GM19397 (cell line): ENCODE data around the gene NPR1.
"Not testable (repeated sequence)": the region's sequence is repeated elsewhere in the genome, so short reads cannot be mapped to it uniquely, and the experiment has no call there.

Experiments
- ATAC-seq: cut with Tn5 transposase; IDR thresholded peaks from one replicate; pipeline ENCODE4 v1.9.1; 2021; ENCODE audit warnings: mild to moderate bottlenecking, moderate library complexity; ENCODE audit not compliant: unreplicated experiment

The NPR1 gene

DNA sequence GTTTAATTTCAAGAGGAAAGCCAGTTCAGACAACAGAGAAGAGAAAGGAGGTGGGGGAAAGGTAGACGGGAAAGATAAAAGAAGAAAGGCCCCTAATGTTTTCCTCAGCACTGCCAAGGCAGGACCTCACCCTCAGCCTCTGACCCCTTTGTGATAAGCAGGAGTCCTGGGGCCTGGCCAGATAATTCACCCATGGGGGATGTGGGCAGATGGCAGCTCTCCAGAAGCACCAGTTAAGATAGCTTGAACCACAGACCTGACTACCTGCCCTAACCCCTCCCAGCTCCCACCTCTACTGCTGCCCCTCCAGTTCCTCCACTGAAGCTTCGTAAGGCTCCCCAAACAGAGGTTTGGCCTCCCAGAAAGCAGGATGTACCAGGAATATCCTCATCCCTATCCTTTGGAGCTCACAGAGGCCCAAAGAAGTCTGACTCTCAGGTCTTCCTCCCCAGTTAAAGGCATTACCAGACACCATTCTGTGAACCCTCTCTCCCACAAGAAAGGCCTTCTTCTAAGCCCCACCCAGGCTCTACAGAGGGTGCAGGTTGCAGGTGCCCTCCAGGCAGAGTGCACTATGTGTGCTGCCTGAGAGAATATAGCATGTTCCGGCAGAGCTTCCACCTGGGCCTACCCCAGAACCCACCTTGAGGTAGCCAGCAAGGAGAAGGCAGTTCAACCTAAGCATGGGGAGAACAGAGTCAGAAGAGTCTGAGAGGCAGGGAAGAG is 29.2 kb upstream of the NPR1 start:
- ATAC-seq = no peak

DNA sequence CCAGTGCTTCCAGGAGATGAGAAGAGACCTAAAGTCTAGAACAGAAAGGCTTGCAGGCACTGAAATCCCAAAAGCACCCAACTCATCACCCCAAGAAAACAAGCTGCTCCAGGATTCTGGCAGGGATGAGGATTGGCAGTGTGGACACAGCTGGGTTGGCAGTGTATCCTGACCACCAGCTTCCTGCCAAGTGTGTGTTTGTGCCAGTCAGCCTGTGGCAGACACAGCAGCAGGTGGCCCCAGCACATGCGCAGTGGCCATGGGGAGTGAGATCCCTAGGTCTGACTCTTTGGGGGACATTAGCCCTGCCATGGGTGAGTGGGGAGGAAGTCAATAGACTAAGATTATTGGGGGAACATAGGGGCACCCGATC is 28.6 kb upstream of the NPR1 start:
- no peak for ATAC-seq

DNA sequence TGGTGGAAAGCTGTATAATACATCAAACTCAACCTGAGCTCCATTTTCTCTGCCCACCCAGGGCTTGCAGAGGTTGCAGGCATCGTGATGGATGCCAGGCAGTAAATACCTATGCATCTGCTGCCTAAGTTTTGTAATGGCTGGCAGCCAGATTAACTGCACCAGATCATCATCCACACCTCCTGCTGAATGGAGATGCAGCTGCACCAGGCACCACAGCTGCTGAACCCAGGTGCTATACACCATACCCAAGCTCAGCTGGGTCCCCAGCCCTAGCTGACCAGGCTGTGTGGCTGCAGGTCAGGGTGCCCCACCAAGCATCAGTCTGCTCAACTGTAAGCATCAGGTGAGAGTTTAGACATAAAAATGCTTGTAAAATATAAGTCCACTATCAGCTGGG is 26.7 kb upstream of the NPR1 start:
- no peak for ATAC-seq

DNA sequence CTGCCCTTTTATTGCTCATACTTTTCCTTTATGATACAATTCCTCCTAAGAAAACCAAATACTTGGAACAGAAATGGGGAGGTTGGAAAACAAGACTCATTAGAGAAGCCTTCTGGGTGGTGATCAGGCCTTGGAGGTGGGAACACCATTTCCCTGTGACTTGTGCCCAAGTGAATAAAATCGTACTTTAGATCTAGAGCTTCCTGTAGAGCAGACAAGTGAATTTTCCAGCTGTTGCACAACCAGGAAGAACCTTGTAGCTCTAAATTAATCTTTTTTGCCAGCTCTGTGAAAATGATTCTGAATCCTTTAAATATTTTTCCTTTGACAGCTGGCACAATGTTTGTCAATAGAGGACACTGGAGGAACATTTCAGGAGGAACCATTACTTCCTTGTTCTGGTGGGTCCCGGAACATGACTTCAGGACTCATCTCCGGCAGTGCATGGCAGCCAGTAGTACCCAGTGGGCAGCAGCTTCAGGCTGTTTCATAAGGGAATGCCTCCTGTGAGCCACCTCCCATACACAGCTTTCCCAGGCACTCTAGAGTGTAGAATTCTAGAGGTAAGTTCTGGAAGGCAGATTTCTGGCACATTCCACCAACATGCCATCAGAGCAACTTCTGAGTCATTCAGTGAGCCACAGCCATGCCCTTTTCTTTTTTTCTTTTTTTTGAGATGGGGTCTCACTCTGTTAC is 25.5 kb upstream of the NPR1 start:
- no peak for ATAC-seq

DNA sequence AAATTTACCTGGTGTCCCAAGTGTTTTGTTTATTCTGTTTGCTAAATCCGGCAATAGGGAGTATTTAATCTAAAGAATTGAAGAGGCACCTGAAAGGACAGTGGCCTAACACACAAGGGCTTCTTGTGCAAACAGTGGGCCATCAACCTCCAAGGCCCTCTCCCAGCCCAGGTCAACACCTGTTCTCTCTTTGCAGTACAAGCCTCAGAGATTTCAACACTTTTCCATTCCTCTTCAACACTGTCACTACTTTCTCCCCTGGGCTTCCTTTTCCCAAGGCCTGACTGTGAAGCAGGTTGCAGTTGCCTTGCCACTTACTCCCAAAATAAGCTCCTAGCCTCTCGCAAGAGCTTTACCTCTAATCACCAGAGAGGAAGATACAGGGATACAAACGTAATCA is 23.2 kb upstream of the NPR1 start:
- ATAC-seq = no peak

DNA sequence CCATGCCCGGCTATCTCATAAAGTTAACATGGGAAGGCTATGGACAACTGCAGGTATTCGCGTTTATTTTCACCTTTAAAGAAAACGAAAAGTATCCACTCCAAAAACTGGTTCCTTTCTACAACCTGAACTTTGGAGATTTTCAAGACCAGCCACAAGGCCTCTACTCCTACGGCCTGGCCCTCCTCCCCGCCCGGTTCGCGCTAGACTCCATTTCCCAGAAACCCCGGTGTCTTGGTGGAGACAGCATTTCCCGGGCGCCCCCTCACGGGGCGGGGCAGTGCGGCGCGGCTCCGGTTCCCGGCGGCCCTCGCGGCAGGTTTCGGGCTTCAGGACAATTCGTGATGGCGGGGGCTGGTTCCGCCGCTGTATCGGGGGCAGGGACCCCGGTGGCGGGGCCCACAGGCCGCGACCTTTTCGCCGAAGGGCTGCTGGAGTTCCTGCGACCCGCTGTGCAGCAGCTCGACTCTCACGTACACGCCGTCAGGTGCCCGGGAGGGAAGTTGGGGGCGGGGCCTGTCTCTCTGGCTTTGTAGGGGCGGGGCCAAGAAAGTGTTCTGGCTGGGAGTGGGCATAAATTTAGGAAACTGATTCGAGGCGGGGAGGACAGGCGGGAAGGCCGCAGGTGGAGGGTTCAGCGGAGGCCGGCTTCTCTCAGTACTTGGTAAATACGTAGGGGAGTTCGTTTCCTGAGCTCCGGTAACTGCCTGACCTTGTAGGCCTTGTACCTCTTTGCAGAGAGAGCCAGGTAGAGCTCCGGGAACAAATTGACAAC is 19.9 kb upstream of the NPR1 start, which contains the start of gene SNAPIN:
TSS of gene SNAPIN (plus strand) at position 304 of the 775 bp plus-strand sequence. CDS start at position 345, 41 bp downstream.
- ATAC-seq = peak; percentile 91

DNA sequence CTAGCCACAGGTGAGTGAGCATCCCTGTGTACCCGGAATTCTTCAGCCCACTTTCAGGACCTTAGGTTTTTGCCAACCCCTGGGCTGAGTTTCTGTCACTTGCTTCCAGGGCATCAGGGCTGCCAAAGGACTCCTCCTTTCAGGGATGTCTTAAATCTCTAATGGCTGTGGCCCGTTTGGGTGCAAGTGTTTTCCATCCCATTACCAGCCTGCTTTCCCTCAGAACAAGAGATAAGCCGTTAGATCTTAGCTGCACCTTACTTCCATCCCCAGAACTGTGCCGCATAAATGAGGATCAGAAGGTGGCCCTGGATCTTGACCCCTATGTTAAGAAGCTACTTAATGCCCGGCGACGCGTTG is 19.3 kb upstream of the NPR1 start:
- no peak for ATAC-seq

DNA sequence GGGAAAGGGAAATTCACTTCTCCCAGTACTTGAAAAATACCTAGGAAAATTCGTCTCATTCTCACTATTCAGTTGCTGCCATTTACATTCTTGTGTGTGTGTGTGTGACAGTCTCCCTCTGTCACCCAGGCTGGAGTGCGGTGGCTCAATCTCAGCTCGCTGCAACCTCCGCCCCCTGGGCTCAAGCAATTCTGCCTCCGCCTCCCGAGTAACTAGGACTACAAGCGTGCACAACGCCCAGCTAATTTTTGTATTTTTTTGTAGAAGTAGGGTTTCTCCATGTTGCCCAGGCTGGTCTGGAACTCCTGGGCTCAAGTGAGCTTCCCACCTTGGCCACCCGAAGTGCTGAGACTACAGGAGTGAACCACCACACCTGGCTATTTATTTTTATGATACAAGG is 18.8 kb upstream of the NPR1 start:
- ATAC-seq = no peak

DNA sequence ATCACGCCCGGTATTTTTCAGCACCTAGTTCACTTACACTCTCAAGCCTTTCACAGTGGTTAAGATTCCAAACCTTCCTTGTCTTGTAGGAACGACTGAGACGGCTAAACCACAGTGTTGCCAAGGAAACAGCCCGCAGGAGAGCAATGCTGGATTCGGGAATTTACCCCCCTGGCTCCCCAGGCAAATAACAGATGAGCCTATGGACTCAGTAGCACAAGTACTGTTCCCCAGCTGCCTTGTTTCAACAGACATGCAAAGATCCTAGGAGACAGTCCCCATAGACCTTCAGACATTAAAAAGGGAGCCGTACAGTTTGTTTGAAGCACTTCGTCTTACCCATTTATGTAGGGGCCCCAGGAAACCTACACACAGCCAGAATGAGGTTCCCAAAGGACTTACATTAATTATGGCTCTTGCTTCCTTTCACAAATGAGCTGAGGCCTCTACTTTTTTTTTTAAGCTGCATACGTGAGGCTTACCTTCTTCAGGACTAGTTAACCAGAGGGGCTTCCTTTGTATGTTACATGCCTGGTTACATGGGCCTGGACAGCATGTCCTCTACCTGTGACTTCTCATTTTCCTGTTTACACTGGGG is 17.3 kb upstream of the NPR1 start:
- ATAC-seq = no peak

DNA sequence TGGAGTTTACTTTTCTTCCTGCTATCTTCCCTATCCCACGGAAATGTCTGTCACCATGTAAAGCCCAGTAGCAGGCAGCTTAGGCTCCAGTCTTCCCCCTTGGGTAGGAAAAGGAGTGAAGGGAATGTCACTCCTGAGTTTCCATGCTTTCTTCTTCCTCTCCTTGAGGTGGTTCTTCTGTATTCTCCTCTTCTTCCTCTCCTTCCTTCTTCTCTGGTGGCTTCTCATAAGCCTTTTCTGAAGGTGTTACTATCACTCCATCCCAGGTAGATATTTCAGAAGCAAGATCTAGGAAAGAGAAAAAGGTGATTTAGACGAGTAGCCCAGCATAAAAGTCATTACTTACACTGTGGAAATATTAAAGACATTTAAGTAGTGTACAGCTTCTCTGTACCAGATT is 16.2 kb upstream of the NPR1 start:
- ATAC-seq = no peak

DNA sequence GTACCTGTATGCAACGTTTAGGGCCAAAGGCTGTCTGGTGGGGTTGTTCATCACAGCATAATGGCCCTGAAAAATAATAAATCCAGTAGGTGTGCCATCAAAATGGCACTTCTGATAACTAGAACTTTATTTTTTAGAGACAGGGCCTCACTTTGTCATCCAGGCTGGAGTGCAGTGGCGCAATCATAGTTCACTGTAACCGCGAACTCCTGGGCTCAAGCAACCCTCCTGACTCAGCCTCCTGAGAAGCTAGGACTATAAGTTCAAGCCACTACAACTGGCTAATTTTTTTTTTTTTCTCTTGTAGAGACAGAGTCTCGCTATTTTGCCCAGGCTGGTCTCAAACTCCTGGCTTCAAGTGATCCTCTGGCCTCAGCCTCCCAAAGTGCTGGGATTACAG is 15.3 kb upstream of the NPR1 start:
- no peak for ATAC-seq

DNA sequence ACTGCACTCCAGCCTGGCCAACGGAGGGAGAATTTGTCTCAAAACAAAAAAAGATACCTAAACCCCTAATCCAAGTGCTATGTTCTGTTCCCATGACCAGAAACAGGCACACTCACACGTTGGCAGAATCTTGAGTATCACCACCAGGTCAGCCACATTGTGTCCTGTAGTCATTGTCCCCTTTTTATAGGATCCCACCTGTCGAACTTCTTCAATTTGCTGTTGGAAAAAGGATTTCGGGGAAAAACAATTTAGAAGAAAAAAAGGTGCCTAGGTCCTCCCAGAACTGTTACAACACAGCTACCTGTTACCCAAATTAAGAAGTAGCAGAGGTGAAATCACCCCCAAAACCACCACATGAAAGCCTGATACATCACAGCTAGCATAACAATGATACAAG is 11.0 kb upstream of the NPR1 start:
- ATAC-seq = no peak

DNA sequence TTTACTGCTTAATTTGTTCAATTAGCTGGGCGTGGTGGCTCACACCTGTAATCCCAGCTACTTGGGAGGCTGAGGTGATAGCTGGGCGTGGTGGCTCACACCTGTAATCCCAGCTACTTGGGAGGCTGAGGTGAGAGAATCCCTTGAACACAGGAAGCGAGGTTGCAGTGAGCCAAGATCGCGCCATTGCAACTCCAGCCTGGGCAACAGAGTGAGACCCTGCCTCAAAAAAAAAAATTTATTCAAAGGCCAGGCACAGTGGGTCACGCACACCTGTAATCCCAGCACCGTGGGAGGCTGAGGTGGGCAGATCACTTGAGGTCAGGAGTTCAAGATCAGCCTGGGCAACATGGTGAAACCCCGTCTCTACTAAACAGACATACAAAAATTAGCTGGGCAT is 9.8 kb upstream of the NPR1 start:
- ATAC-seq = not testable (repeated sequence)

DNA sequence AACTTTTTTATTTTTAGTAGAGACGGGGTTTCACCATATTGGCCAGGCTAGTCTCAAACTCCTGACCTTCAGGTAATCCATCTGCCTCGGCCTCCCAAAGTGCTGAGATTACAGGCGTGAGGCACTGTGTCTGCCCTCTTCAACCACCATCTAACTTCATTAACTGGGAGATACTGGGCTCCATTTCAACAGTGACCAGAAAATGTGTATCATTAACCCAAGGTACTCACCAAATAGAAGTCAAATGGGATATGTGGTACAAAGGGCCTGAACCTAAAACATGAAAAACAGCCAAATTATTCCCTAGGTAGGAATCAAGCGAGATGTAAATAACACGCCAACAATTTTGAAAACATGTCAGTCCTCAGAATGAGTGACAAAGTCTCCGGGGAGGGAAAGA is 8.9 kb upstream of the NPR1 start:
- no peak for ATAC-seq

DNA sequence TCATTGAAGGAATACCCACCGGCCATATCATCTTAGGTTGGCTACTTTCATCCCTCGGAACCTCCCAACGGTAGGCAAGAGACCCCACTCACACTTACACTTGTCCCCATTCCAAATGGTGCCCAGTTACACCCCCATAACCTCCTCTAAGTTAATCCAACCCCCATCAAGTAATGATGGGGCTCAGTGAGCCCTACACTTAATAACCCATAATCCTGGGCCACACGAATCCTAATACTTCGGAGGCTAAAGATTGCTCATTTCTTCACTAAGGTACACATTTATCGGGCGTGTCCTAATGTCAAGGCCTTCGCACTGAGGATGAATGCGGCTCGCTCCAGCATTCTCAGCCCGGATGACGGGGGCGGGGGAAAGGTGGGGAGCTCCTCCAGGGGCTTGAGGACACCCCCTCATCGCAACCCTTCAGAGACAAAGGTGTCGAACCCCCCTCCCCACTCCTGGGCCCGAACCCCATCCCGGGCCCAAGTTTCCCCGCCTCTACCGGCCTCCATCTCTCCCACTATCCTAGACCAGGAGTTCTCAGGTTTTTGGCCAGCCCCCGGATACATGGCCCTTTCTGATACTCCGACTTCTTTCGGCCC is 8.1 kb upstream of the NPR1 start:
- ATAC-seq = no peak

DNA sequence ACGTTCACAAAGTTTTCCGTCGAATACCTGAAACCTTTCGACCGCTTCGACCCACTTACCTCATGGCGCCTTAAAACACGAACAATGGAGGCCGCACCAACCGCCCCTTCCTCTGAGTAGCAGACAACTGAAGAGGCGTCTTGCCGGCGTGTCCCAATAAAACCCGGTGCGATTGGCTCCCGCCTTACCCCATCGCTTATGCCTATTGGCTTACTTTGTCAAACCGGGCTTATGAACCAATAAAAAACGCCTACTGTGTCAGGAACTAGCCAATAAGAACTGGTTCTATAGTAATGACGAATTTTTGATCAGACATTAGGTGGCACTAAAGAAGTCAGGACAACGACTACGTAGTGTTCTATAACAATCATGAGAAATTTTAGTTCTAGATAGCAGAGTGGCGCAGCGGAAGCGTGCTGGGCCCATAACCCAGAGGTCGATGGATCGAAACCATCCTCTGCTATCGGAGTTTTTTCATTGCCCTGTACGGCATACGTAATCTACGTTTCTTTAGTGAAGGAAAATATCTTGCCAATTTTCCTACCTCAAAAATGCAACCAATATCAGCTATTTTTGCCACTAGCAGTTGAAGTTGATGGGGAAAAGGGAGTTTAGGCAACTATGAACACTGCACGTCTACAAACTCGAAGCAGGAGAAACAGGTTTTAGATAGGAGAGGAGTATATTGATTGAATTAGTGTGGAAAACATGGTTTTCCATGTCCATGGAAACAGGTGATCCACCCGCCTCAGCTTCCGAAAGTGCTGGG is 7.4 kb upstream of the NPR1 start, which contains the start of gene ILF2:
TSS of gene ILF2 (minus strand) at position 135 of the 769 bp plus-strand sequence. CDS start at position 64, 71 bp downstream.
- ATAC-seq = peak; percentile 90

DNA sequence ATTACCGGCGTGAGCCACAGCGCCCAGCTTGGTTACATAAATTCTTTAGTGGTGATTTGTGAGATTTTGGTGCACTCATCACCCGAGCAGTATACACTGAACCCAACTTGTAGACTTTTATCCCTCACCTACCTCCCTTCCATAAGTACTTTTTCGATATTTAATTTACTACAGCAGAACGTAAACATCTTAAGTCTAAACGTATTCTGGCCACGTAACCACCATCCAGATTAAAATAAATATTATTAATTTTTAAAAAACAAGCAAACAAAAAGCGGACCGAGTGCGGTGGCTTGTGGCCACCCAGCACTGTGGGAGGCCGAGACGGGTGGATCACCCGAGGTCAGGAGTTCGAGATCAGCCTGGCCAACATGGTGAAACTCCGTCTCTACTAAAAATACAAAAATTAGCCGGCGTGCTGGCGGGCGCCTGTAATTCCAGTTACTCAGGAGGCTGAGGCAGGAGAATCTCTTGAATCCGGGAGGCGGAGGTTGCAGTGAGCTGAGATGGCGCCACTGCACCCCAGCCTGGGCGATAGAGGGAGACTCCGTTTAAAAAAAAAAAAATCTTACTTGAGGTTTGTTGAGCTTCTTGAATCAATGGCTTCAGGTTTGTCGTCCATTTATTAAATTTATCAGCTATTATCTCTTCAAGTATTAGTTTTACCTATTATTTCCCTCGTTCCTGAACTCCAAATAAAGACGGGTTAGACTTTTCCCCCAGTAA is 6.7 kb upstream of the NPR1 start:
- ATAC-seq = peak; percentile 14

DNA sequence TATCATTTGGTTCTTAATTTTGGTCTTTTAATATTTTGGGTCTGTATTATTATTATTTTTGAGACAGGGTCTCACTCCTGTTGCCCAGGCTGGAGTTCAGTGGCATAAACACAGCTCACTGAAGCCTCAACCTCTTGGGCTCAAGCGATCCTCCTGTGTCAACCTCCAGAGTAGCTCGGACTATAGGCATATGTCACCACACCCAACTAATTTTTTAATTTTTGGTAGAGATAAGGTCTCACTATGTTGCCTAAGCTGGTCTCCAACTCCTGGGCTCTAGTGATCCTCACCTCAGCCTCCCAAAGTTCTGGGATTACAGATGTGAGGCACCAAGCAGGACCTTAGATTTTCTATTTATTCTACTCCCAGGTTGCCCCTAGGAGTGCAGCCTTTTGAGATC is 5.0 kb upstream of the NPR1 start:
- ATAC-seq = no peak

DNA sequence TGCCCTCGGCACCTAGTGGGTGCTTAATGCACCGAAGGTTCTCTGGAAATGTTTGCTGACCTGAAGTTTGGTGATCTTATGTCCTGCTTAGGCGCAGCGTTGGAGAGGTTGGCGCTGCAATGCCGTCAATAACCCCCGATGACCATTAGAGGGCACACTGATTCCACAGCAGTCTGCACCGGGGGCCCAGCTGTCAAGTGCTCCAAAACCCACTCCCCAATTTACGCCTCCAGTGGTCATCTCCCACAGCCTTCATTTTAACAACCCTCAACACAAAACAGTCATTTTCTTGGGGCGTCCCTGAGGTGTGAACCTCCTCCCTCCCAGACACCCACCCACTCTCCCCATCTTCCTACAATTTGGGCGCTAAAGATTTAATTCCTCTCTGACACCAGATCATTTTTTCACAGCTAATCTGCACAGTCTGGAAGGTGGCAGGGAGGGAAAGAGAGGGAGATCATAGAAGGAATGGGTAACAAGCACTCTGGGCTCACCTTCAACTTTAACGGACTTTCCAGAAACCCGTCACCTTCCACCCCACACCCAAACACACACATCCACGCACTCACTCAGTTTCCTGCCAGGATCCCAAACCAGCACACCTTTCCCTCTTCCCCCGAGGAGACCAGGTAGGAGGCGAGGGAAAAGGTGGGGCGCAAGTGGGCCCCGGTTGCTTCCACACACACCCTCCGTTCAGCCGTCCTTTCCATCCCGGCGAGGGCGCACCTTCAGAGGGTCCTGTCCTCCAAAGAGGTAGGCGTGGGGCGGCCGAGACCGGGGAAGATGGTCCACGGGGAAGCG is 570 bp upstream of the NPR1 start:
- ATAC-seq = no peak
